HG03045 (cell line): ENCODE results near the gene ARNT2.

ENCODE experiments used
- ATAC-seq: cut with Tn5 transposase; IDR thresholded peaks from one replicate; pipeline ENCODE4 v1.9.1; 2021; ENCODE audit warnings: mild to moderate bottlenecking, moderate library complexity; ENCODE audit not compliant: unreplicated experiment

ARNT2 gene

DNA sequence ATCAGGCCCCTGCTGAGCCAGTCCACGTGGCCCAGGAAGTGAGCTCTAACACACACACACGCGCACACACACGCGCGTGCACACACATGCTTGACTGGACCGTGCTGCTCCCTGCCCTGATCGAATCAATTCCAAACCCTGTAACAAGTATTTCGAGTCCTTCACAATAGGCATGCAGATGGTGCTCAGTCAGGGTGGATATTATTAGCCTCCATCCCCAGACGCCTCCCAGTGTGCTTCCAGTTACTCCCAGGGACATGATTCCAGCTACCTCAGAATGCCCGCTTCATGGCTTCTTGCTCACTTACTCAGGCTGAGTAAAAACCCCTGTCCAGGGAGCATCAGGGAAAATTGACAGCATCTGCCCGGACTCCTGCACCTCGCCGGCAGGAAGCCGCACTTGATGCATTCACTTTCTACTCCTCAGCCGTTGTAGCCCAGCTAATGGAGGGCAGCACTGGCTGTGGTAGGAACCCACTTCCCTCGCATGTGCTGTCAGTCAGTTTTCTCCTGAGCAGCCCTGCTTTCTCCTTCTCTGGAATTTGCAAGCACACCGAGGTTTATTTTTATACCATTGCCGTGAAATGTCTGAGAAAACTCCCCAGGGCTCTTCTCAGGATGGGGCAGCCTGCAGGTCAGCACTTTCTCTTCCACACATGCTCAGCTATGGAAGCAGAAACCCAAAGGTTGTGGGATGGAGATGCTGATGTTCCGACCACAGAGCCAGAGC lies 164.9 kb downstream of the ARNT2 start:
- no peak for ATAC-seq

GRCh38 chr15:80569656-80570055 lies 165.5 kb downstream of the ARNT2 start:
- no peak for ATAC-seq

DNA sequence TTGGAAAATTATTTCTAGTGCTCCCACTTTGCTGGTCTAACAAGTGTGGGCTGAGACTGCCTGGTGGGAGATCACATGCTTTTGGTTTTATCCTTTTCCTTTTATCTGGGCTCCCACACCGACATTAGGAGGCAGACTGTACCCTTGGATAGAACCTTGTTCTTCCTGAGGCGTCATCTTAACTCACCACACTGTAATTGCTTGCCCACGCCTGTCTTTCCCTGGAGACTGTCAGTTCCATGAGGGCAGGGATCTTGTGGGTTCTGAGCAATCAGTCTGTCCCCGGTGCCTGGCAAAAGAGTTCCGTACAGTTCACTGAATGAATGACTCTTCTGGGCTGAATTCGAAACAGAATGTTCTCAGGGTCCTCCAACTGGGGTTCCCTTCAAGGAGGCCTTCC lies 166.4 kb downstream of the ARNT2 start:
- no peak for ATAC-seq

DNA sequence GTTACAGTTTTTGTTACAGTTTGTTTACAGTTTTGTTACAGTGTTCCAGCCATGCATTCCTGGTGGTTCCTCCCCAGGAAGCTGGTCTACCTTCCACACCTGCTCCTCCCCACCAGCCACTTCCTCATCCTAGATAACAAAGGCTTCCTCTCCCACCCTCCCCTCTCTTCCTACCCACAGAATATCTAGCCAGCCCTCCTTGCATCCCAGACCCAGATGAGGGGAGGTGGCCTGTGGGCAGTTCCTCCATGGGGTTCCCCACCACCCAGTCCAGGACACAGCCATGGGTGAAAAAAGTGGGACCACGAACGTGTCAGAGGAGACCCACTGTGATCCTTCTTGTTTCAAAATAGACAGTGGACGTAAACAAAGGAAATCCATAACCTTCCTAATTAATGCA lies 168.2 kb downstream of the ARNT2 start:
- no peak for ATAC-seq

GRCh38 chr15:80573606-80574005 lies 169.4 kb downstream of the ARNT2 start:
- ATAC-seq, result no peak

GRCh38 chr15:80574590-80574989 lies 170.4 kb downstream of the ARNT2 start:
- no peak for ATAC-seq

DNA sequence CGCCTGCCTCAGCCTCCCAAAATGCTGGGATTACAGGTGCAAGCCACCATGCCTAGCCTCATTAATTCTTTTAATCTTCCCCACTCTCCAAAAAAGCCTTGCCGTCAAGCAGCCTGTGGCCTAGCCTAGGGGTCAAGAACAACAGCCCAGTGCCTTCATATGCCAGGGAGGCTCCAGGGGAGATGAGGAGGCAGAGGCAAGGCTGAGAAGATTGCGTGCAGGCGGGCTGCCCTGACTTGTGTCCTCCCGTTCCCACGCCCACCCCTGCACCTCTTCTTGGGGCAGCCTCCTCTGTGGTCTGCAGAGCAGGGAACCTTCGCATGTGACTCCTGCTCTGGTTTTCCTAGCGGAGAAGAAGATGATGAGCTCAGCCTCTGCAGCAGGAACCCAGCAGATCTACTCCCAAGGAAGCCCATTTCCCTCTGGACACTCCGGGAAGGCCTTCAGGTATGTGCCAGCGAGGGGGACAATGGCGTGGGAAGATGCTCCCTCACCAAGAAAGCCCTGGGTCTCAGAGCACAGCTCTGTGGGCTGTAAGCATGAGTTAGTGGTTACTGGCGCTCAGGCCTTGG lies 172.4 kb downstream of the ARNT2 start:
- no peak for ATAC-seq

DNA sequence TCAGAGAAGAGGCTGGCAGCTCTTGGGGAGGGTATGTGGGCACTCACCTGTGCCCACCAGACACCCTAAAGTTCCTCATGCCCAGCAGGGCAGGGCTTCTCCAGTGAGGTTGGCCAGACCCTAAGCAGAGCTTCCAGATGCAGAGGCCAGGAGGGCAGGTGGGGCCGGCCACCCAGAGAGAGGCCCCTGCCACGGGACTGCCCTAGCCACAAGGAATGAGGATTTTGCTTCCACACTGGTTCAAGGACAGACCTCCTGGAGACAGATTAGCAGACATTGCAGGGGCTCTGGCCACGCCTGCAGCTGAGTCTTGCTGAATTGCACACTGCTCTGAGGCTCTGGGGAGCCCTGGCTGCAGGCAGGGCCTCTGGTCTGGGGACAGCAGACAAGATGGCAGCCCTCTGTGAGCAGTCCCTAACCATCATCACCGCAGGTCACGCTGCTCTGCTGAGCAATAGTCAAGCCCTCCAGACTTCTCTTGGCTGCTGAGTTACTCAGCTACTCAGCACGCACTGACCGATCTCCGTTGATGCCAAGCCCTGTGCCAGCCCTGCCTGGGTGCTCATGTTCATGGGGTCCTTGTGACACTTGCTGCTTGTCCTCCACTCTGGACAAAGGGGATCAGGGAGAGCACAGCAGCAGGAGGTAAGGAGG lies 173.5 kb downstream of the ARNT2 start:
- no peak for ATAC-seq

DNA sequence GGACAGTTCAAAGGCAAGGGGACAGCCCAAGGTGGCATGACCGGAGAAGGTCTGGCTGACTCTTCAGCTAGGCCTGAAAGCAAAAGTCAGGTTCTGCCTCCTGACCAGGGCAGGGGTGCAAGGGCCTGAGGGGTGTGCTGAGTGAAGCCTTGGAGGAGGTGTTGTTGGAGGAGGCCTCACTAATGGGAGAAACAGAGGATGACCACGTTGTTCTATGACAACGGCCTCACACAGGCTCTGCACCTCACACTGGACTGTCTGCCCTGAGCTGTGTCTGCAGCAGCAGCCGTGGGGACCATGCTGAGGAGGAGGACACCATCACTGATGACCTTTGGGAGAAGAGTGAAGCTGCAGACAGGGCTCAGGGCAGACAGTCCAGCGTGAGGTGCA lies 174.0 kb downstream of the ARNT2 start:
- no peak for ATAC-seq

- no peak for ATAC-seq
These were observed 174.7 kb downstream of the ARNT2 start for GRCh38 chr15:80578871-80579270.

DNA sequence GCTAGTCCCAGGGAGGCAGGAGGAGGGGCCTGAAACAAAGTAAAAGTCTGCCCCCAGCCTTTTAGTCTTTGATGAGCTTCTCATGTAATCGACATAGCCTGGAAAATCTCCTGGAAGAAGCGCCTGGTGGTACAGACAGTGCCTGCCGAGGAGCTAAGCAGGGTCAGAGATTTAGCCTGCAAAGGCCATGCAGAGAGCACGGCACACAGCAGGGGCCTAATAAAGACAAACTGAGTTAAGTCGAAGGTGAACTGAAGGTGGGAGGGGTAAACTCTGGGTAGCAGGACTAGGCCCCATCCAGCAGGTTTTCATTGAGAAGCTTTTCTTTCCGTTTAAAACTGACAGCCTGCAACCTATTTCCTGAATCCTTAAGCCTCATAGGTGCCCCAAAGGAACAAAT lies 175.4 kb downstream of the ARNT2 start:
- ATAC-seq, result no peak

DNA sequence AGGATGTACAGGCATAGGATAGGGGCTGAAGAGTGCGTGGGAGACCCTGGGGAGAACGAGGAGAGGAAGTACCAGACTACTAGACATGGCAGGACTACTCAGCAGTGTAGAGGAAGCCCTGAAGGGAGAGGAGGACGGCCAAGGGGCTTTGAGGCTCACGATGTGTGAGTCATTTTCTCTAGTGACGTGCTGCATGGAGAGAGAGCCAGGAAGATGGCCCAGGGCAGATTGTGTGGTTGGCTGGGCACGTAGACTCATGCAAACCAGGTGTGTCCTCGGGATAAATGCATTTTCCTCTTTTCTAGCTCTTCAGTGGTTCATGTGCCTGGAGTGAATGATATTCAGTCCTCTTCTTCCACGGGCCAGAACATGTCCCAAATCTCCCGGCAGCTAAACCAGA lies 175.9 kb downstream of the ARNT2 start:
- ATAC-seq, result no peak

DNA sequence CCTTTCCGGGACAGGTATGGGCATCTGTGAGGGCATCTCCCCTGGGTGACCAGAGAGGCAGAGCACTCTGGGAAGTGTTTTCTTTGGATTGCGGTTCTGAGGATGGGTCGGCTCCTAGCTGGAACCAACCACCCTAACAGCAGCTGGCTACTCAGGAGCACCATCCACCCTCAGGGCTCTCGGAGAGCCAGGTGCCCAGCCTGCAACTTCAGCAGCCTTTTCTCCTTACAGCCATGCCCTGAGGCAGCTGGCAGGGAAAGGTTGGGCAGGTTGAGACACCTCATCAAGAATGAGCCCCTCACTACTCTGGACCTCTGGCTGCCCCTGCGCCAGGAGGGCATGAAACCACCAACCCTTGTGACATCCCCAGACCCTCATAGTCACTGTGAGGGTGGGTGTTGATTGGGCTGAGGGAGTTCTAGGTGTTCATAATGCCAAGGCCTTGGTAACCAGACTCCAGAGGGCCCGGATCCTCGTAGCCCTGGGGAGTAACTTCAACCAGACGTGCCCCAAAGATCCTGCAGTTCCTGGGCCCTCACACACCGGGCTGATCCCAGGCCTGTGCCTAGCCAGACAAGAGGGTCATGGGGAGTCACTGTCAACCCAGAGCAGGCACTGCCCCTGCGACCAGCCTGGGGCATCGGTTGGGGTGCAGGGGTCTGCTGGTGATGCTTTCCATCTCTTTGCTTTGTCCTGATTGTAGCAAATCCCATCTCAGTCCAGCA lies 176.5 kb downstream of the ARNT2 start:
- no peak for ATAC-seq

- no peak for ATAC-seq
These were observed 177.8 kb downstream of the ARNT2 start for GRCh38 chr15:80581976-80582375.

GRCh38 chr15:80582816-80583423 lies 178.7 kb downstream of the ARNT2 start:
- no peak for ATAC-seq

DNA sequence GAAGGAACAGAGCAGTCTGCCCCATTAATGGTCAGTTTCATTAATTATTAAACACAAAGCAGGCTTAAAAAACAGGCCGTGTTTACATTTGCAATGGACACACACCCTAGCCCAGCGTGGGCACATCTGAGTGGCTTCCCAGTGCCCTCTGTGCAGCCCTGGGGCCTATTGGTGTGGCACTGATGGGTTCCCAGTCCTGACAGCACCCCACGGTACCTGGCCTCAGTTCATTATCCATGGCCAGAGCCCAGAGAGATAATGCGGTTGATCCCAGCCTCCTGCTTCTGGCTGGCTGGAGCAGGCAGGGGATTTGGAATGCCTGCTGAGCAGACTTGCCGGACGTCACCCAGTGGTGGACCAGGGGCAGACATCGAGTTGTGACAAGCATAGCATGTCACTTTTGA lies 180.4 kb downstream of the ARNT2 start:
- ATAC-seq, result no peak

DNA sequence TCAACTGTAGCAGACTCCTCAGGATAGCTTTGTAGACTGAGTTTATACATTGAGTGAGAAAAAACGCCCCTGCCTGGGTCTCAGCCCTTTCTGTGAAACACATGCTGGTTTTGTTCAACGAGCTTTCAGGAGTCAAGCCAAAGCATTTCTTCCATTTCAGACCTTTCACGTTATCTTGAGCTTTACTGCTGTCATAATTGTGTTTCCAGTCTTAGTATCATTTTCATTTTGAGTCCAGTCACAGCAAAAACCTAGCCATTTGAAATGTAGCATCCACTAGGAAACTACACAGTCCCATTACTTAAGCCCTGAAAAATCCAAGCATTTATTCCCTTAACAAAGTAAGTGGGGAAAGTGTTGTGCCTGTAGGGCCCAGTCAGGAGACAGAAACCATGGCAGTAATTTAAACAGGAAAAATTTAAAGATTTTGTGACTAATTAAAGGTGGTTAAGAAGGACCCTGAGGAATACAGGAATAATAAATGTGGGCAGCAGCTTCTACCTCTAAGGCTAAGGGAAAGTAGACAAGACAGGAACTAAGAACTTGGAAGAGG lies 180.9 kb downstream of the ARNT2 start:
- no peak for ATAC-seq

- ATAC-seq, result no peak
These were observed 181.4 kb downstream of the ARNT2 start for GRCh38 chr15:80585544-80586018.

DNA sequence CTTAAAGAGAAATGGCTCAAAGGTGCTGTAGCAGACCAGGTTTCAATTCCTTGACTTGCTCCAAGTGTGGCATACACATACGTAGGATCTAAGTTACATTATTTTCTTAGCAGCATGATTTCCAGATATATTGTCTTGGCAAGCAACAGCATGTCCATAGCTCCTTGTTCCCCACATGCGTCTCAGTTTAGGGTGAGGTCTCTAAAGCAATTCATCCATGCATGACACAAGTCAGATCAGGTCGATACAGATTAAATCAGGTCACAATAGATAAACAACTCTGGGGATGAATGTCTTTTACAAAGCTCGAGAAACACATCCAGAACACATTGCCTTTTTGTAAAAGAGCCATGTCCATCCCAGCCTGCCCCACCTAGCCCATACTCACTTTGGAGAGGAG lies 182.0 kb downstream of the ARNT2 start:
- ATAC-seq, result no peak

DNA sequence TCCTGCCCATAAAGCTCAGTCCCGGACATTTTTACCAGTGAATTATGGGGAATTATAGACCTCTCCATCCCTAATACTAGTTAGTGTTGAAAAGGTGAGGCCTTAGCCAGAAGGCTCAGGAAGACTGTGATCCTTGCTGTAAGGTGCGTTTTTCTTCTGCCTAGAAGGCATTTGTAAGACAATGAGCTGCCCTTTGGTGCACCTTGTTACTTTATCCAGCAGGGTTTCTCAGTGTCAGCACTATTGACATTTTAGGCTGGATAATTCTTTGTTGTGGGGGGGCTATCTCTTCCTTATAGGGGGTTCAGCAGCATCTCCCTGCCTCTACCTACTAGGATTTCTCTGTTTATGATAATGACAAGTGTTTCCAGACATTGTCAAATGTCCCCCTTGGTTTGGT lies 182.8 kb downstream of the ARNT2 start:
- no peak for ATAC-seq
